A549 (cell line): Measurements from ENCODE around the gene PTGDS.

Experiments
- EP300 ChIP-seq, 2 experiments: fragments of >200 bp; sonication (Bioruptor Twin); formaldehyde crosslinking; IDR thresholded peaks; 2 replicates in 1 of 2; 3 replicates in 1 of 2; pipeline ENCODE4 v1.6.1; 2016 to 2017
- MAFK ChIP-seq: fragments of 450-650 bp; IDR thresholded peaks from 2 replicates; pipeline ENCODE4 v1.6.1; 2014; ENCODE audit not compliant: partially characterized antibody
- MAZ ChIP-seq: fragments of 150-350 bp; IDR thresholded peaks from 2 replicates; pipeline ENCODE4 v1.6.1; 2014; ENCODE audit warnings: antibody characterized with exemption, low read depth, low read length, borderline replicate concordance
- NR3C1 ChIP-seq: fragments of >200 bp; sonication (Bioruptor Twin); formaldehyde crosslinking; IDR thresholded peaks from 3 replicates; pipeline ENCODE4 v1.6.1; 2017
- TF ChIP-seq, protein P1 (sequence below): fragments of >200 bp; sonication (Bioruptor Twin); formaldehyde crosslinking; IDR thresholded peaks from 3 replicates; pipeline ENCODE4 v1.5.1; 2016
- TF ChIP-seq, protein P2 (sequence below): IDR thresholded peaks from 2 replicates; pipeline ENCODE4 v1.6.1; 2012

DNA sequence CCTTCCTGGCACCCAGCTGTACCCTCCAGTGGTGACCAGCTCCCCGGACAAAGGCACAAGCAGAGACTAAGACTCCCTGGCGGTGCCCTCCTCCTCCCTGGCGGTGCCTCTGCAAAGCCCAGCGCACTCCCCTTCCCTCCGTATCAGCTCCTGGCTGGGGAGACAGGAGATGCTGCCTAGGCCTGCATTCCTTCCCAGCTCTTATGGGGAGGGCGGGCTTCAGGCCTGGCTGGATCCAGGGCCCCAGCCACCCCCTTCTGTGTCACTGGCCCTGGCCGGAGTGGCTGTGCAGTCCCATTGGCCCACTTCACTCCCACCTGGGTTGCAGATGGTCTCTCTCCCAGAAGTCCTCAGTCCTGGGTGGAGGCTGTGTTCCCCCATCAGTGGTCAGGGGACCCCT is 18.8 kb upstream of the PTGDS start:
- no peak for TF ChIP-seq NR3C1
- TF ChIP-seq, protein P1, sequence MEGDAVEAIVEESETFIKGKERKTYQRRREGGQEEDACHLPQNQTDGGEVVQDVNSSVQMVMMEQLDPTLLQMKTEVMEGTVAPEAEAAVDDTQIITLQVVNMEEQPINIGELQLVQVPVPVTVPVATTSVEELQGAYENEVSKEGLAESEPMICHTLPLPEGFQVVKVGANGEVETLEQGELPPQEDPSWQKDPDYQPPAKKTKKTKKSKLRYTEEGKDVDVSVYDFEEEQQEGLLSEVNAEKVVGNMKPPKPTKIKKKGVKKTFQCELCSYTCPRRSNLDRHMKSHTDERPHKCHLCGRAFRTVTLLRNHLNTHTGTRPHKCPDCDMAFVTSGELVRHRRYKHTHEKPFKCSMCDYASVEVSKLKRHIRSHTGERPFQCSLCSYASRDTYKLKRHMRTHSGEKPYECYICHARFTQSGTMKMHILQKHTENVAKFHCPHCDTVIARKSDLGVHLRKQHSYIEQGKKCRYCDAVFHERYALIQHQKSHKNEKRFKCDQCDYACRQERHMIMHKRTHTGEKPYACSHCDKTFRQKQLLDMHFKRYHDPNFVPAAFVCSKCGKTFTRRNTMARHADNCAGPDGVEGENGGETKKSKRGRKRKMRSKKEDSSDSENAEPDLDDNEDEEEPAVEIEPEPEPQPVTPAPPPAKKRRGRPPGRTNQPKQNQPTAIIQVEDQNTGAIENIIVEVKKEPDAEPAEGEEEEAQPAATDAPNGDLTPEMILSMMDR = no peak
- TF ChIP-seq, protein P2, sequence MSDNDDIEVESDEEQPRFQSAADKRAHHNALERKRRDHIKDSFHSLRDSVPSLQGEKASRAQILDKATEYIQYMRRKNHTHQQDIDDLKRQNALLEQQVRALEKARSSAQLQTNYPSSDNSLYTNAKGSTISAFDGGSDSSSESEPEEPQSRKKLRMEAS = no peak
- TF ChIP-seq MAZ = no peak
- no peak for TF ChIP-seq EP300 (IDR thresholded peaks at IDR 0.05)
- no peak for TF ChIP-seq MAFK
